HepG2 (cell line): ENCODE data around the gene SYNPR.

ENCODE experiments used
- CTCF ChIP-seq: sonication (generic); formaldehyde crosslinking; IDR thresholded peaks from 2 replicates; pipeline ENCODE4 v1.5.0; 2020; ENCODE audit warnings: mild to moderate bottlenecking, missing genetic modification reagents, moderate library complexity
- DNMT3B ChIP-seq: conservative IDR thresholded peaks from 2 replicates; pipeline ENCODE4 v1.6.1; 2016; ENCODE audit warnings: missing biosample characterization, control low read depth
- IKZF4 ChIP-seq: sonication (generic); formaldehyde crosslinking; IDR thresholded peaks from 2 replicates; pipeline ENCODE4 v1.5.1; 2020; ENCODE audit warnings: borderline replicate concordance, mild to moderate bottlenecking, low read depth, missing genetic modification reagents; ENCODE audit errors: not compliant biosample characterization
- KDM1A ChIP-seq: IDR thresholded peaks from 2 replicates; pipeline ENCODE4 v1.6.1; 2016; ENCODE audit warnings: missing compliant biosample characterization
- PBX3 ChIP-seq: sonication (generic); formaldehyde crosslinking; IDR thresholded peaks from 2 replicates; pipeline ENCODE4 v1.8.1; 2023; ENCODE audit warnings: missing genetic modification reagents, inconsistent platforms, borderline replicate concordance
- POLR2AphosphoS5 ChIP-seq: IDR thresholded peaks from 2 replicates; pipeline ENCODE4 v1.6.1; 2012; ENCODE audit warnings: low read depth, low read length
- TCF7L2 ChIP-seq: IDR thresholded peaks from 2 replicates; pipeline ENCODE4 v1.6.1; 2011; ENCODE audit warnings: mild to moderate bottlenecking, low read depth, low read length, moderate library complexity
- ZNF678 ChIP-seq: sonication (generic); formaldehyde crosslinking; IDR thresholded peaks from 2 replicates; pipeline ENCODE4 v1.4.0; 2020; ENCODE audit warnings: mild to moderate bottlenecking, missing genetic modification reagents
- TF ChIP-seq, protein P1 (sequence below): sonication (generic); formaldehyde crosslinking; IDR thresholded peaks from 2 replicates; pipeline ENCODE4 v1.4.0; 2020; ENCODE audit warnings: mild to moderate bottlenecking, missing genetic modification reagents, borderline replicate concordance

- TF ChIP-seq CTCF (CRISPR knock-in tag) (no peak), ZNF678 (CRISPR knock-in tag) (no peak), PBX3 (CRISPR knock-in tag) (no peak), POLR2AphosphoS5 (no peak), DNMT3B (CRISPR knock-in tag) (no peak), KDM1A (CRISPR knock-in tag) (no peak), TCF7L2 (no peak), IKZF4 (CRISPR knock-in tag) (no peak)
- TF ChIP-seq, protein P1, sequence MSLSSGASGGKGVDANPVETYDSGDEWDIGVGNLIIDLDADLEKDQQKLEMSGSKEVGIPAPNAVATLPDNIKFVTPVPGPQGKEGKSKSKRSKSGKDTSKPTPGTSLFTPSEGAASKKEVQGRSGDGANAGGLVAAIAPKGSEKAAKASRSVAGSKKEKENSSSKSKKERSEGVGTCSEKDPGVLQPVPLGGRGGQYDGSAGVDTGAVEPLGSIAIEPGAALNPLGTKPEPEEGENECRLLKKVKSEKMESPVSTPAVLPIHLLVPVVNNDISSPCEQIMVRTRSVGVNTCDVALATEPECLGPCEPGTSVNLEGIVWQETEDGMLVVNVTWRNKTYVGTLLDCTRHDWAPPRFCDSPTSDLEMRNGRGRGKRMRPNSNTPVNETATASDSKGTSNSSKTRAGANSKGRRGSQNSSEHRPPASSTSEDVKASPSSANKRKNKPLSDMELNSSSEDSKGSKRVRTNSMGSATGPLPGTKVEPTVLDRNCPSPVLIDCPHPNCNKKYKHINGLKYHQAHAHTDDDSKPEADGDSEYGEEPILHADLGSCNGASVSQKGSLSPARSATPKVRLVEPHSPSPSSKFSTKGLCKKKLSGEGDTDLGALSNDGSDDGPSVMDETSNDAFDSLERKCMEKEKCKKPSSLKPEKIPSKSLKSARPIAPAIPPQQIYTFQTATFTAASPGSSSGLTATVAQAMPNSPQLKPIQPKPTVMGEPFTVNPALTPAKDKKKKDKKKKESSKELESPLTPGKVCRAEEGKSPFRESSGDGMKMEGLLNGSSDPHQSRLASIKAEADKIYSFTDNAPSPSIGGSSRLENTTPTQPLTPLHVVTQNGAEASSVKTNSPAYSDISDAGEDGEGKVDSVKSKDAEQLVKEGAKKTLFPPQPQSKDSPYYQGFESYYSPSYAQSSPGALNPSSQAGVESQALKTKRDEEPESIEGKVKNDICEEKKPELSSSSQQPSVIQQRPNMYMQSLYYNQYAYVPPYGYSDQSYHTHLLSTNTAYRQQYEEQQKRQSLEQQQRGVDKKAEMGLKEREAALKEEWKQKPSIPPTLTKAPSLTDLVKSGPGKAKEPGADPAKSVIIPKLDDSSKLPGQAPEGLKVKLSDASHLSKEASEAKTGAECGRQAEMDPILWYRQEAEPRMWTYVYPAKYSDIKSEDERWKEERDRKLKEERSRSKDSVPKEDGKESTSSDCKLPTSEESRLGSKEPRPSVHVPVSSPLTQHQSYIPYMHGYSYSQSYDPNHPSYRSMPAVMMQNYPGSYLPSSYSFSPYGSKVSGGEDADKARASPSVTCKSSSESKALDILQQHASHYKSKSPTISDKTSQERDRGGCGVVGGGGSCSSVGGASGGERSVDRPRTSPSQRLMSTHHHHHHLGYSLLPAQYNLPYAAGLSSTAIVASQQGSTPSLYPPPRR (CRISPR knock-in tag), result no peak
These were observed 304.9 kb downstream of the SYNPR start for GRCh38 chr3:63582943-63583500.
